Thyroid gland (tissue), 4 donors: ENCODE data around the gene HRK. TPM values are rescaled to one million over a fixed set of nuclear protein-coding genes. Genes with fewer than 3 reads are reported as not detected.
A peak's percentile ranks its signal among the peaks of the same experiment; 100 is the strongest.

ENCODE experiments used
- DNase-seq, 2 donors: peaks; one replicate each; pipeline ENCODE4 v3.0.0-alpha.2; 2019
- H3K27ac ChIP-seq, 3 donors: fragments of 200-600 bp; sonication (generic); 1 replicate in 2 of 3; 2 replicates in 1 of 3; pipeline ENCODE4 v1.5.1; 2016 to 2019; ENCODE audit warnings: mild to moderate bottlenecking in 1 of 3, moderate library complexity in 1 of 3
- H3K27me3 ChIP-seq: fragments of 200-600 bp; sonication (generic); one replicate; pipeline ENCODE4 v1.5.1; 2019
- H3K36me3 ChIP-seq, 2 donors: fragments of 200-600 bp; sonication (generic); one replicate each; pipeline ENCODE4 v1.5.1; 2016 to 2019
- H3K4me1 ChIP-seq, 2 donors: fragments of 200-600 bp; sonication (generic); one replicate each; pipeline ENCODE4 v1.5.1; 2017 to 2019
- H3K4me3 ChIP-seq, 3 donors: fragments of 200-600 bp; sonication (generic); replicated peaks in 1 of 3; 1 replicate in 2 of 3; 2 replicates in 1 of 3; pipeline ENCODE4 v1.5.1; 2016; ENCODE audit warnings: mild to moderate bottlenecking in 1 of 3
- H3K9me3 ChIP-seq: fragments of 200-600 bp; sonication (generic); one replicate; pipeline ENCODE4 v1.5.1; 2017
- CTCF ChIP-seq, 6 experiments: fragments of 200-600 bp in 3 of 6; fragments of 450-650 bp in 3 of 6; sonication (generic) in 3 of 6; IDR thresholded peaks; one replicate each; pipeline ENCODE4 v1.5.1; 2016 to 2019; ENCODE audit warnings: antibody characterized with exemption in 6 of 6, mild to moderate bottlenecking in 2 of 6, inconsistent platforms in 1 of 6, moderate library complexity in 1 of 6
- POLR2A ChIP-seq, 2 donors: fragments of 450-650 bp; IDR thresholded peaks; one replicate each; pipeline ENCODE4 v1.6.1; 2017; ENCODE audit warnings: antibody characterized with exemption in 2 of 2, mild to moderate bottlenecking in 2 of 2, moderate library complexity in 1 of 2
- WGBS, 2 donors: methylation state at CpG; one replicate each; pipeline ENCODE4 v1.1.5; 2017; 5-methylcytosine and 5-hydroxymethylcytosine counted together
- intact Hi-C: fragments of 100-400 bp; cut with DNase I; formaldehyde crosslinking; loops from one replicate; pipeline ENCODE4 v1.15.1; 2023
- total RNA-seq, 4 donors: library from RNA; depleted of rRNA; stranded (reverse); fragments of >200 nt; gene quantifications; one replicate each; pipeline ENCODE4 v1.2.3, GENCODE V29; 2016

The HRK gene
- total RNA-seq, 4 donors from 2014 or later, result 0.39 to 0.83 (median 0.48) TPM

GRCh38 chr12:116807546-116807945 is 73.7 kb downstream of the HRK start:
- Histone ChIP-seq H3K36me3 (no peaks in the 10 kb centered on the region), H3K9me3 (no peaks in the 10 kb centered on the region), H3K4me1 (peaks cover 0 to 6% of the 10 kb centered on the region in 2 donors), H3K4me3 (no peak overlapping the region), H3K27ac (no peak overlapping the region), H3K27me3 (no peaks in the 10 kb centered on the region)
- intact Hi-C loops, result no loop called here
- TF ChIP-seq POLR2A (IDR thresholded peaks at IDR 0.05) (no peak), CTCF (IDR thresholded peaks at IDR 0.05) (no peak)
- 89 to 96% methylated on average over 6 of the region's 6 CpGs for WGBS, 2 donors
- DNase-seq, result no peak

- H3K4me1 ChIP-seq, result peaks cover 0 to 6% of the 10 kb centered on the region in 2 donors
- no peak for TF ChIP-seq POLR2A (IDR thresholded peaks at IDR 0.05)
- no peak for TF ChIP-seq CTCF (IDR thresholded peaks at IDR 0.05)
- H3K27me3 ChIP-seq, result no peaks in the 10 kb centered on the region
- no peaks in the 10 kb centered on the region for H3K36me3 ChIP-seq
- intact Hi-C loops, result no loop called here
- no peaks in the 10 kb centered on the region for H3K9me3 ChIP-seq
- H3K4me3 ChIP-seq, result no peak overlapping the region
- 56 to 57% methylated on average over 10 of the region's 10 CpGs for WGBS, 2 donors
- no peak overlapping the region for H3K27ac ChIP-seq
- DNase-seq, result peak; percentile 14 to 43
These were observed 74.3 kb downstream of the HRK start for GRCh38 chr12:116806845-116807440.

Other genes with a start within 250 kb of the HRK start
- 100 to 1,000 TPM in 2 of 4 donors, 10 to 100 TPM in 2; 88.0 to 163 (median 124) TPM for gene SPRING1, start 143.4 kb downstream of the HRK start, total RNA-seq
- gene RNFT2, start 143.1 kb downstream of the HRK start, total RNA-seq, result 1 to 10 TPM; 2.3 to 5.0 (median 4.5) TPM
- gene FBXW8, start 29.5 kb upstream of the HRK start, total RNA-seq, result 10 to 100 TPM; 29.3 to 45.5 (median 32.9) TPM
- gene TESC, start 218.0 kb upstream of the HRK start, total RNA-seq, result 10 to 100 TPM; 21.5 to 34.1 (median 26.6) TPM